WTC11 (cell line): ENCODE measurements around the gene PPP1R1B. TPM values are rescaled to one million over a fixed set of nuclear protein-coding genes. Genes with fewer than 3 reads are reported as not detected.

Experiments
- ATAC-seq: fragments of 200-7000 bp; cut with Tn5 transposase; 2 replicates; pipeline ENCODE4 v1.10.0; 2021; ENCODE audit warnings: mild to moderate bottlenecking, moderate library complexity
- CTCF ChIA-PET: fragments of 300-600 bp; sonication (Branson Sonifier 250); formaldehyde crosslinking; loops from one replicate; lab custom pipeline; 2021; ENCODE audit warnings: antibody characterized with exemption; lab: Charles Lee
- POLR2A ChIA-PET: fragments of 350-600 bp; sonication (Branson Sonifier 250); formaldehyde crosslinking; loops from one replicate; lab custom pipeline; 2021; ENCODE audit warnings: antibody characterized with exemption; lab: Charles Lee
- DNase-seq: peaks from one replicate; pipeline ENCODE4 v3.0.0; 2021; ENCODE audit warnings: low spot score
- H3K27ac Mint-ChIP-seq: 2 replicates; pipeline ENCODE4 v1.8.0; 2021; ENCODE audit warnings: mixed read lengths
- H3K27me3 Mint-ChIP-seq: 2 replicates; pipeline ENCODE4 v1.8.0; 2021; ENCODE audit warnings: low read depth, mild to moderate bottlenecking, moderate library complexity, mixed read lengths
- H3K36me3 Mint-ChIP-seq: 2 replicates; pipeline ENCODE4 v1.8.0; 2021; ENCODE audit warnings: mixed read lengths
- H3K4me1 Mint-ChIP-seq: 2 replicates; pipeline ENCODE4 v1.8.0; 2022; ENCODE audit warnings: mixed read lengths
- H3K4me3 Mint-ChIP-seq: 2 replicates; pipeline ENCODE4 v1.8.0; 2021; ENCODE audit warnings: mild to moderate bottlenecking, moderate library complexity, mixed read lengths
- H3K9me3 Mint-ChIP-seq: 2 replicates; pipeline ENCODE4 v1.8.0; 2021; ENCODE audit warnings: mixed read lengths
- ARID4B ChIP-seq: sonication (generic); formaldehyde crosslinking; IDR thresholded peaks from 2 replicates; pipeline ENCODE4 v1.8.0; 2023; ENCODE audit warnings: missing genetic modification reagents, mild to moderate bottlenecking, borderline replicate concordance
- ATF2 ChIP-seq: sonication (generic); formaldehyde crosslinking; IDR thresholded peaks from 2 replicates; pipeline ENCODE4 v1.8.1; 2022; ENCODE audit warnings: low read depth, missing genetic modification reagents, borderline replicate concordance
- CREB1 ChIP-seq: sonication (generic); formaldehyde crosslinking; IDR thresholded peaks from 2 replicates; pipeline ENCODE4 v1.8.0; 2023; ENCODE audit warnings: mild to moderate bottlenecking, missing genetic modification reagents
- E2F1 ChIP-seq: sonication (generic); formaldehyde crosslinking; IDR thresholded peaks from 2 replicates; pipeline ENCODE4 v1.8.0; 2022; ENCODE audit warnings: mild to moderate bottlenecking, missing genetic modification reagents
- E2F4 ChIP-seq: sonication (generic); formaldehyde crosslinking; IDR thresholded peaks from 2 replicates; pipeline ENCODE4 v1.8.1; 2022; ENCODE audit warnings: low read depth, mild to moderate bottlenecking, moderate library complexity, missing genetic modification reagents, borderline replicate concordance
- E2F5 ChIP-seq: sonication (generic); formaldehyde crosslinking; IDR thresholded peaks from 2 replicates; pipeline ENCODE4 v1.8.1; 2022; ENCODE audit warnings: mild to moderate bottlenecking, moderate library complexity, missing genetic modification reagents
- ELF4 ChIP-seq: sonication (generic); formaldehyde crosslinking; IDR thresholded peaks from 2 replicates; pipeline ENCODE4 v1.8.1; 2022; ENCODE audit warnings: low read depth, mild to moderate bottlenecking, moderate library complexity, missing genetic modification reagents
- EMX1 ChIP-seq: fragments of 250-450 bp; sonication (Bioruptor Pico); IDR thresholded peaks from 2 replicates; pipeline ENCODE4 v1.8.0; 2021; ENCODE audit warnings: mild to moderate bottlenecking
- ETV6 ChIP-seq: sonication (generic); formaldehyde crosslinking; IDR thresholded peaks from 2 replicates; pipeline ENCODE4 v1.8.1; 2022; ENCODE audit warnings: mild to moderate bottlenecking, missing genetic modification reagents
- FOXJ3 ChIP-seq: sonication (generic); formaldehyde crosslinking; IDR thresholded peaks from 2 replicates; pipeline ENCODE4 v1.9.0; 2021; ENCODE audit warnings: missing genetic modification reagents, mild to moderate bottlenecking, borderline replicate concordance
- FOXK1 ChIP-seq: sonication (generic); formaldehyde crosslinking; IDR thresholded peaks from 2 replicates; pipeline ENCODE4 v1.8.0; 2022; ENCODE audit warnings: mild to moderate bottlenecking, moderate library complexity, missing genetic modification reagents
- GTF2I ChIP-seq: fragments of 250-450 bp; sonication (Bioruptor Pico); conservative IDR thresholded peaks from 2 replicates; pipeline ENCODE4 v1.4.0; 2021; ENCODE audit warnings: mild to moderate bottlenecking
- HMGA2 ChIP-seq: fragments of 250-450 bp; sonication (Bioruptor Pico); IDR thresholded peaks from 2 replicates; pipeline ENCODE4 v1.4.0; 2021; ENCODE audit warnings: mild to moderate bottlenecking, moderate library complexity
- IRF2 ChIP-seq: sonication (generic); formaldehyde crosslinking; IDR thresholded peaks from 2 replicates; pipeline ENCODE4 v1.8.0; 2022; ENCODE audit warnings: low read depth, missing genetic modification reagents, borderline replicate concordance
- JUN ChIP-seq: sonication (generic); formaldehyde crosslinking; IDR thresholded peaks from 2 replicates; pipeline ENCODE4 v1.8.0; 2023; ENCODE audit warnings: mild to moderate bottlenecking, missing genetic modification reagents
- MXD4 ChIP-seq: fragments of 250-450 bp; sonication (Bioruptor Pico); IDR thresholded peaks from 2 replicates; pipeline ENCODE4 v1.8.0; 2021; ENCODE audit warnings: mild to moderate bottlenecking, moderate library complexity, borderline replicate concordance
- MYBL2 ChIP-seq: sonication (generic); formaldehyde crosslinking; IDR thresholded peaks from 2 replicates; pipeline ENCODE4 v1.8.1; 2023; ENCODE audit warnings: mild to moderate bottlenecking, moderate library complexity, missing genetic modification reagents
- NR1H2 ChIP-seq: sonication (generic); formaldehyde crosslinking; IDR thresholded peaks from 2 replicates; pipeline ENCODE4 v1.9.0; 2021; ENCODE audit warnings: mild to moderate bottlenecking, moderate library complexity, missing genetic modification reagents
- SMAD4 ChIP-seq: sonication (generic); formaldehyde crosslinking; IDR thresholded peaks from 2 replicates; pipeline ENCODE4 v1.8.0; 2022; ENCODE audit warnings: mild to moderate bottlenecking, missing genetic modification reagents
- SP1 ChIP-seq: sonication (generic); formaldehyde crosslinking; conservative IDR thresholded peaks from 2 replicates; pipeline ENCODE4 v1.8.1; 2022; ENCODE audit warnings: missing genetic modification reagents
- TCF7 ChIP-seq: sonication (generic); formaldehyde crosslinking; IDR thresholded peaks from 2 replicates; pipeline ENCODE4 v1.8.0; 2022; ENCODE audit warnings: mild to moderate bottlenecking, low read depth, missing genetic modification reagents, moderate library complexity
- ZNF263 ChIP-seq: sonication (generic); formaldehyde crosslinking; IDR thresholded peaks from 2 replicates; pipeline ENCODE4 v1.8.1; 2022; ENCODE audit warnings: low read depth, mild to moderate bottlenecking, moderate library complexity, missing genetic modification reagents
- ZNF416 ChIP-seq: fragments of 250-450 bp; sonication (Bioruptor Pico); IDR thresholded peaks from 2 replicates; pipeline ENCODE4 v1.9.0; 2021; ENCODE audit warnings: mild to moderate bottlenecking, inconsistent platforms
- total RNA-seq: library from RNA; stranded (reverse); gene quantifications from 3 replicates; pipeline ENCODE4 v1.2.3, GENCODE V29; 2021
- TF ChIP-seq, protein P1 (sequence below): sonication (generic); formaldehyde crosslinking; IDR thresholded peaks from 2 replicates; pipeline ENCODE4 v1.8.1; 2023; ENCODE audit warnings: mild to moderate bottlenecking, moderate library complexity, missing genetic modification reagents
- TF ChIP-seq, protein P2 (sequence below): sonication (generic); formaldehyde crosslinking; IDR thresholded peaks from 2 replicates; pipeline ENCODE4 v1.8.0; 2022; ENCODE audit warnings: mild to moderate bottlenecking, missing genetic modification reagents

Gene PPP1R1B
- total RNA-seq, 1 experiment from 2014 or later: 20.5 TPM

DNA sequence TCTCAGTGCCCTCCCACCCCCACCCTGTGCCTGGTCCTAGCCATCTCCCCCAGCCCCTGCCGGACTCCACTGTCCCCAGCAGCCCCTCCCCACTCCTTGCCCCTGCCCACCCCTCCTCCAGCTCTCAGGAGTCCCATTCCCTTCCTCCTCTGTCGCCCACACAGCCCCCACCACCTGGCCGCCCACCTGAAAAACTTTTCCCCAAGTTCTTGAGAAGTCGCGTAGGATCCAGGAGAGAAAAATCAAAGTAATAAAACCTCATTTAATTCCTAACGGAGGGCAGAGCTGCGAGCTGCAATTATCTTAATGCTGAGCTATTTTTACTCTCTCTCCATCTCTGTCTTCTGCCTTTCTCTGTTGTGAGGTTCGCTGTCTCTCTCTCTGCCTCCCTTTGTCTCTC lies 2.4 kb upstream of the PPP1R1B start (continued):
- TF ChIP-seq ETV6 (CRISPR knock-in tag) (no peak), E2F4 (no peak), ARID4B (no peak), SMAD4 (no peak), ELF4 (CRISPR knock-in tag) (no peak), FOXK1 (no peak), JUN (CRISPR knock-in tag) (no peak), ZNF263 (CRISPR knock-in tag) (no peak)

- ATAC-seq (no peak), DNase-seq (no peak)
- Mint-ChIP-seq H3K27me3 (peaks cover 66% of the 10 kb centered on the region), H3K4me3 (peak overlapping the region; percentile 85; the same call in 1 of the 2 replicates), H3K9me3 (no peaks in the 10 kb centered on the region), H3K36me3 (no peaks in the 10 kb centered on the region), H3K4me1 (peaks cover 56% of the 10 kb centered on the region), H3K27ac (no peak overlapping the region)
- ChIA-PET CTCF (interaction anchor here (1.1 to 23.6 kb wide), 12 partner anchors 7 to 389 kb away, joined by 3 to 876 read pairs (median 23); partner anchors contain the start of genes ERBB2, MIEN1, PNMT and TCAP), POLR2A (no interaction called here)
- TF ChIP-seq NR1H2 (CRISPR knock-in tag) (no peak), HMGA2 (CRISPR knock-in tag) (no peak), E2F1 (CRISPR knock-in tag) (no peak), SP1 (CRISPR knock-in tag) (no peak), FOXJ3 (CRISPR knock-in tag) (no peak), MXD4 (CRISPR knock-in tag) (no peak), SMAD4 (no peak), MYBL2 (CRISPR knock-in tag) (no peak), CREB1 (CRISPR knock-in tag) (no peak), ZNF416 (CRISPR knock-in tag) (no peak), TCF7 (CRISPR knock-in tag) (no peak), IRF2 (CRISPR knock-in tag) (no peak), EMX1 (CRISPR knock-in tag) (no peak), E2F5 (CRISPR knock-in tag) (no peak), ATF2 (no peak), GTF2I (CRISPR knock-in tag) (no peak)
- TF ChIP-seq, protein P1, sequence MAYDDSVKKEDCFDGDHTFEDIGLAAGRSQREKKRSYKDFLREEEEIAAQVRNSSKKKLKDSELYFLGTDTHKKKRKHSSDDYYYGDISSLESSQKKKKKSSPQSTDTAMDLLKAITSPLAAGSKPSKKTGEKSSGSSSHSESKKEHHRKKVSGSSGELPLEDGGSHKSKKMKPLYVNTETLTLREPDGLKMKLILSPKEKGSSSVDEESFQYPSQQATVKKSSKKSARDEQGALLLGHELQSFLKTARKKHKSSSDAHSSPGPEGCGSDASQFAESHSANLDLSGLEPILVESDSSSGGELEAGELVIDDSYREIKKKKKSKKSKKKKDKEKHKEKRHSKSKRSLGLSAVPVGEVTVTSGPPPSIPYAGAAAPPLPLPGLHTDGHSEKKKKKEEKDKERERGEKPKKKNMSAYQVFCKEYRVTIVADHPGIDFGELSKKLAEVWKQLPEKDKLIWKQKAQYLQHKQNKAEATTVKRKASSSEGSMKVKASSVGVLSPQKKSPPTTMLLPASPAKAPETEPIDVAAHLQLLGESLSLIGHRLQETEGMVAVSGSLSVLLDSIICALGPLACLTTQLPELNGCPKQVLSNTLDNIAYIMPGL (CRISPR knock-in tag): no peak
- TF ChIP-seq, protein P2, sequence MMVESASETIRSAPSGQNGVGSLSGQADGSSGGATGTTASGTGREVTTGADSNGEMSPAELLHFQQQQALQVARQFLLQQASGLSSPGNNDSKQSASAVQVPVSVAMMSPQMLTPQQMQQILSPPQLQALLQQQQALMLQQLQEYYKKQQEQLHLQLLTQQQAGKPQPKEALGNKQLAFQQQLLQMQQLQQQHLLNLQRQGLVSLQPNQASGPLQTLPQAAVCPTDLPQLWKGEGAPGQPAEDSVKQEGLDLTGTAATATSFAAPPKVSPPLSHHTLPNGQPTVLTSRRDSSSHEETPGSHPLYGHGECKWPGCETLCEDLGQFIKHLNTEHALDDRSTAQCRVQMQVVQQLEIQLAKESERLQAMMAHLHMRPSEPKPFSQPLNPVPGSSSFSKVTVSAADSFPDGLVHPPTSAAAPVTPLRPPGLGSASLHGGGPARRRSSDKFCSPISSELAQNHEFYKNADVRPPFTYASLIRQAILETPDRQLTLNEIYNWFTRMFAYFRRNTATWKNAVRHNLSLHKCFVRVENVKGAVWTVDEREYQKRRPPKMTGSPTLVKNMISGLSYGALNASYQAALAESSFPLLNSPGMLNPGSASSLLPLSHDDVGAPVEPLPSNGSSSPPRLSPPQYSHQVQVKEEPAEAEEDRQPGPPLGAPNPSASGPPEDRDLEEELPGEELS (CRISPR knock-in tag): no peak
These were observed 1.5 kb upstream of the PPP1R1B start for GRCh38 chr17:39625198-39625785.
